A673 (cell line): Measurements from ENCODE around the gene ATG7. TPM values are rescaled to one million over a fixed set of nuclear protein-coding genes. Genes with fewer than 3 reads are reported as not detected.

Source experiments
- BruUV-seq: library from RNA; stranded (reverse); fragments of 400-500 nt; replicated peaks from 2 replicates; lab custom pipeline; 2021; lab: Mats Ljungman, UMichigan
- CTCF ChIA-PET: fragments of 300-600 bp; sonication (Branson Sonifier 250); formaldehyde crosslinking; loops from one replicate; lab custom pipeline; 2022; ENCODE audit warnings: antibody characterized with exemption; lab: Charles Lee
- POLR2A ChIA-PET: fragments of 300-600 bp; sonication (Branson Sonifier 250); formaldehyde crosslinking; loops from one replicate; lab custom pipeline; 2022; ENCODE audit warnings: antibody characterized with exemption; ENCODE audit not compliant: low non-redundant PET; lab: Charles Lee
- DNase-seq: peaks from one replicate; pipeline ENCODE4 v3.0.0-alpha.2; 2015; ENCODE audit warnings: low spot score
- H3K27ac ChIP-seq: fragments of 200-600 bp; sonication (generic); 2 replicates; pipeline ENCODE4 v1.5.1; 2016; ENCODE audit warnings: mixed run types, low read depth, mild to moderate bottlenecking, mixed read lengths, antibody characterized with exemption, low read length; ENCODE audit not compliant: poor library complexity, severe bottlenecking
- H3K27me3 ChIP-seq: fragments of 200-600 bp; sonication (generic); replicated peaks from 2 replicates; pipeline ENCODE4 v1.6.1; 2017; ENCODE audit warnings: mixed run types, low read depth, mild to moderate bottlenecking, mixed read lengths, antibody characterized with exemption, low read length; ENCODE audit not compliant: insufficient read depth, poor library complexity
- H3K36me3 ChIP-seq: fragments of 200-600 bp; sonication (generic); 2 replicates; pipeline ENCODE4 v1.6.1; 2016; ENCODE audit warnings: mixed run types, mild to moderate bottlenecking, mixed read lengths, antibody characterized with exemption, low read length; ENCODE audit not compliant: insufficient read depth, poor library complexity, severe bottlenecking
- H3K4me1 ChIP-seq: fragments of 200-600 bp; sonication (generic); 2 replicates; pipeline ENCODE4 v1.6.1; 2017; ENCODE audit warnings: mixed run types, mild to moderate bottlenecking, mixed read lengths, antibody characterized with exemption, low read length; ENCODE audit not compliant: insufficient read depth, poor library complexity, severe bottlenecking
- H3K4me3 ChIP-seq: fragments of 200-600 bp; sonication (generic); 2 replicates; pipeline ENCODE4 v1.5.1; 2016; ENCODE audit warnings: low read depth, mixed run types, mild to moderate bottlenecking, mixed read lengths, low read length; ENCODE audit not compliant: poor library complexity, severe bottlenecking
- H3K9me3 ChIP-seq: fragments of 200-600 bp; sonication (generic); 2 replicates; pipeline ENCODE4 v1.6.1; 2016; ENCODE audit warnings: mixed run types, low read depth, mild to moderate bottlenecking, mixed read lengths, antibody characterized with exemption, low read length; ENCODE audit not compliant: poor library complexity, severe bottlenecking
- CTCF ChIP-seq: fragments of 300-800, 200-600 bp; sonication (generic); conservative IDR thresholded peaks from 2 replicates; pipeline ENCODE4 v1.5.1; 2017; ENCODE audit warnings: low read depth, mild to moderate bottlenecking, antibody characterized with exemption, low read length, moderate library complexity, mixed read lengths
- EZH2 ChIP-seq: fragments of 200-600 bp; sonication (generic); IDR thresholded peaks from 2 replicates; pipeline ENCODE4 v1.6.1; 2017; ENCODE audit warnings: borderline replicate concordance, low read depth, mild to moderate bottlenecking, mixed read lengths, antibody characterized with exemption, low read length; ENCODE audit not compliant: poor library complexity, severe bottlenecking
- intact Hi-C: fragments of 100-400 bp; cut with micrococcal nuclease; formaldehyde crosslinking; loops from one replicate; pipeline ENCODE4 v1.10.0; 2022; ENCODE audit not compliant: unreplicated experiment
- total RNA-seq: library from RNA; stranded (reverse); gene quantifications from 2 replicates; pipeline ENCODE4 v1.2.3, GENCODE V29; 2021

The ATG7 gene
- total RNA-seq, 1 experiment from 2014 or later, result 30.9 TPM

GRCh38 chr3:11574981-11575669, 302.9 kb downstream of the ATG7 start:
- Histone ChIP-seq H3K9me3 (no peaks in the 10 kb centered on the region), H3K36me3 (peaks cover 2% of the 10 kb centered on the region), H3K4me1 (peaks cover 5% of the 10 kb centered on the region), H3K4me3 (no peak overlapping the region), H3K27me3 (no peaks in the 10 kb centered on the region), H3K27ac (no peak overlapping the region)
- ChIA-PET POLR2A (no interaction called here), CTCF (no interaction called here)
- intact Hi-C loops, result no loop called here
- BruUV-seq, result no TSS peak
- no peak for DNase-seq
- no peak for TF ChIP-seq CTCF
- no peak for TF ChIP-seq EZH2

DNA sequence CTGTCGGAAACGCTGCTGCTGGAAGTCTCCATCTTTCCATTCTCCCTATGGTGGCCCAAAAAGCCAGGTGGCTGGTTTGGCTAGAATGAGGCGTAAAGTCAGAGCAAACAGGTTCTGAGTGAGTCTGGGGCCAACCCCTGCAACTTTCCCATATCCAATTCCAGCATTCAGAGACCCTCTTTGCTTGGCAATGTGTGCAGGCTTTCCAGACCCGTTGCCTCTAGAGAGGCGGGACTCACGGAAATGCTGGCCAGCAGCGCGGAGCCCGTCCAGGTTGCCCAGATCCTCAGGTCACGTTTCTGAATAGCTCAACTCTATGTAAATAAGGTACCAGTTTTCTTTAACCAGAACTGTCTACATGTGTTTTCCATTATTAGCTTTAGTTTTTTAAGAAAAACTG, 303.5 kb downstream of the ATG7 start:
- ChIA-PET POLR2A (no interaction called here), CTCF (no interaction called here)
- no peaks in the 10 kb centered on the region for H3K9me3 ChIP-seq
- peaks cover 7% of the 10 kb centered on the region for H3K4me1 ChIP-seq
- no peak for TF ChIP-seq EZH2
- TF ChIP-seq CTCF, result no peak
- H3K4me3 ChIP-seq, result no peak overlapping the region
- BruUV-seq, result no TSS peak
- H3K27me3 ChIP-seq, result no peaks in the 10 kb centered on the region
- H3K36me3 ChIP-seq, result peaks cover 2% of the 10 kb centered on the region
- no peak for DNase-seq
- intact Hi-C loops, result no loop called here
- no peak overlapping the region for H3K27ac ChIP-seq

GRCh38 chr3:11576453-11576852, 304.3 kb downstream of the ATG7 start:
- no peak overlapping the region for H3K27ac ChIP-seq
- BruUV-seq, result no TSS peak
- H3K9me3 ChIP-seq, result no peaks in the 10 kb centered on the region
- ChIA-PET POLR2A (no interaction called here), CTCF (no interaction called here)
- intact Hi-C loops, result no loop called here
- TF ChIP-seq EZH2, result no peak
- TF ChIP-seq CTCF, result no peak
- H3K4me3 ChIP-seq, result no peak overlapping the region
- DNase-seq, result no peak
- H3K4me1 ChIP-seq, result peaks cover 14% of the 10 kb centered on the region
- peaks cover 2% of the 10 kb centered on the region for H3K36me3 ChIP-seq
- H3K27me3 ChIP-seq, result no peaks in the 10 kb centered on the region
